GM23338 (cell line): Measurements from ENCODE around the gene PCDHB6. TPM values are rescaled to one million over a fixed set of nuclear protein-coding genes. Genes with fewer than 3 reads are reported as not detected.
"Not testable (repeated sequence)": the region's sequence is repeated elsewhere in the genome, so short reads cannot be mapped to it uniquely, and the experiment has no call there.

Experiments used
- ATAC-seq: fragments of 200-7000 bp; cut with Tn5 transposase; 3 replicates; pipeline ENCODE4 v1.9.1; 2020
- DNase-seq: peaks from one replicate; pipeline ENCODE4 v3.0.0-alpha.2; 2015; ENCODE audit warnings: low spot score
- H2AFZ ChIP-seq: fragments of 200-600 bp; sonication (generic); 2 replicates; pipeline ENCODE4 v1.8.0; 2016; ENCODE audit warnings: antibody characterized with exemption, mild to moderate bottlenecking, moderate library complexity
- H3F3A ChIP-seq: fragments of 200-600 bp; sonication (generic); replicated peaks from 2 replicates; pipeline ENCODE4 v1.8.0; 2017; ENCODE audit warnings: antibody characterized with exemption, mixed run types, low read depth
- H3K27ac ChIP-seq: fragments of 200-600 bp; sonication (generic); 2 replicates; pipeline ENCODE4 v1.6.1; 2016; ENCODE audit warnings: low read depth
- H3K27me3 ChIP-seq: fragments of 200-600 bp; sonication (generic); 2 replicates; pipeline ENCODE4 v1.8.0; 2016; ENCODE audit warnings: mild to moderate bottlenecking, mixed run types, moderate library complexity; ENCODE audit not compliant: insufficient read depth
- H3K36me3 ChIP-seq: fragments of 200-600 bp; sonication (generic); 2 replicates; pipeline ENCODE4 v1.8.0; 2016; ENCODE audit warnings: mild to moderate bottlenecking; ENCODE audit not compliant: insufficient read depth
- H3K4me1 ChIP-seq: fragments of 200-600 bp; sonication (generic); 2 replicates; pipeline ENCODE4 v1.8.0; 2016; ENCODE audit warnings: mild to moderate bottlenecking, moderate library complexity; ENCODE audit not compliant: insufficient read depth
- H3K4me2 ChIP-seq: fragments of 200-600 bp; sonication (generic); 2 replicates; pipeline ENCODE4 v1.7.1; 2017; ENCODE audit warnings: mixed run types
- H3K4me3 ChIP-seq: fragments of 200-600 bp; sonication (generic); 2 replicates; pipeline ENCODE4 v1.6.1; 2016; ENCODE audit warnings: mixed run types
- H3K79me2 ChIP-seq: fragments of 200-600 bp; sonication (generic); replicated peaks from 2 replicates; pipeline ENCODE4 v1.8.0; 2017; ENCODE audit warnings: mild to moderate bottlenecking; ENCODE audit not compliant: insufficient read depth
- H3K9me2 ChIP-seq: fragments of 200-600 bp; sonication (generic); 2 replicates; pipeline ENCODE4 v1.8.0; 2017; ENCODE audit not compliant: insufficient read depth
- H4K20me1 ChIP-seq: fragments of 200-600 bp; sonication (generic); replicated peaks from 2 replicates; pipeline ENCODE4 v1.8.0; 2017; ENCODE audit warnings: mild to moderate bottlenecking; ENCODE audit not compliant: insufficient read depth
- H3K27ac Mint-ChIP-seq: 2 replicates; pipeline ENCODE4 v1.8.0; 2020; ENCODE audit warnings: inconsistent platforms, mild to moderate bottlenecking, moderate library complexity, mixed read lengths
- H3K27me3 Mint-ChIP-seq: 3 replicates; pipeline ENCODE4 v1.8.0; 2022; ENCODE audit warnings: low read depth, mild to moderate bottlenecking, moderate library complexity, mixed read lengths, inconsistent platforms; ENCODE audit not compliant: insufficient read depth, poor library complexity
- H3K36me3 Mint-ChIP-seq: 3 replicates; pipeline ENCODE4 v1.8.0; 2021; ENCODE audit warnings: low read depth, mild to moderate bottlenecking, inconsistent platforms, moderate library complexity, mixed read lengths
- H3K4me1 Mint-ChIP-seq: 3 replicates; pipeline ENCODE4 v1.8.0; 2020; ENCODE audit warnings: mild to moderate bottlenecking, inconsistent platforms, mixed read lengths
- H3K4me3 Mint-ChIP-seq: 3 replicates; pipeline ENCODE4 v1.8.0; 2021; ENCODE audit warnings: moderate library complexity, mild to moderate bottlenecking, inconsistent platforms, mixed read lengths
- H3K9me3 Mint-ChIP-seq: 3 replicates; pipeline ENCODE4 v1.8.0; 2020; ENCODE audit warnings: moderate library complexity, mild to moderate bottlenecking, inconsistent platforms, mixed read lengths
- CREB1 ChIP-seq: fragments of 250-450 bp; sonication (Bioruptor Pico); IDR thresholded peaks from 2 replicates; pipeline ENCODE4 v1.5.0; 2020; ENCODE audit warnings: low read depth, mild to moderate bottlenecking, moderate library complexity
- ETS1 ChIP-seq: IDR thresholded peaks from 2 replicates; pipeline ENCODE4 v1.6.1; 2016; ENCODE audit warnings: antibody characterized with exemption
- EZH2 ChIP-seq: fragments of 200-600 bp; sonication (generic); IDR thresholded peaks from one replicate; pipeline ENCODE4 v1.8.0; 2017; ENCODE audit warnings: antibody characterized with exemption, mild to moderate bottlenecking, low read depth; ENCODE audit not compliant: unreplicated experiment
- EZH2phosphoT487 ChIP-seq: fragments of 200-600 bp; sonication (generic); IDR thresholded peaks from one replicate; pipeline ENCODE4 v1.8.1; 2018; ENCODE audit warnings: antibody characterized with exemption; ENCODE audit not compliant: unreplicated experiment
- JUNB ChIP-seq: IDR thresholded peaks from one replicate; pipeline ENCODE4 v1.6.1; 2016; ENCODE audit warnings: antibody characterized with exemption; ENCODE audit not compliant: unreplicated experiment
- NANOG ChIP-seq: IDR thresholded peaks from 2 replicates; pipeline ENCODE4 v1.6.1; 2016; ENCODE audit warnings: antibody characterized with exemption, borderline replicate concordance
- polyA plus RNA-seq: library from polyadenylated mRNA; unstranded; fragments of >200 nt; fragmentation: Nextera tagmentation; extraction: Ambion mirVana; gene quantifications from 2 replicates; pipeline ENCODE4 v1.2.1, GENCODE V29; 2016
- total RNA-seq: library from RNA; depleted of rRNA; stranded (reverse); fragments of >200 nt; shearing (Covaris generic); gene quantifications from 2 replicates; pipeline ENCODE4 v1.2.3, GENCODE V29; 2014
- TF ChIP-seq, protein P1 (sequence below): IDR thresholded peaks from one replicate; pipeline ENCODE4 v1.6.1; 2018; ENCODE audit warnings: antibody characterized with exemption; ENCODE audit not compliant: unreplicated experiment
- TF ChIP-seq, protein P2 (sequence below): fragments of 250-450 bp; sonication (Bioruptor Pico); IDR thresholded peaks from 2 replicates; pipeline ENCODE4 v1.5.0; 2020; ENCODE audit warnings: mild to moderate bottlenecking, moderate library complexity

The PCDHB6 gene
- total and polyA plus RNA-seq, 2 experiments from 2014 or later: 0.11 to 0.52 TPM

- H3K27me3 Mint-ChIP-seq, H3K4me2 ChIP-seq, H3K27ac ChIP-seq, ATAC-seq, H3F3A ChIP-seq, H4K20me1 ChIP-seq, H2AFZ ChIP-seq, H3K9me2 ChIP-seq, H3K4me3 Mint-ChIP-seq, H3K4me3 ChIP-seq, H3K27ac Mint-ChIP-seq, H3K27me3 ChIP-seq, H3K36me3 ChIP-seq, H3K4me1 ChIP-seq, DNase-seq, H3K4me1 Mint-ChIP-seq: not testable (repeated sequence)
- peaks cover 24% of the 10 kb centered on the region for H3K79me2 ChIP-seq
- H3K36me3 Mint-ChIP-seq: peaks cover 55% of the 10 kb centered on the region
- H3K9me3 Mint-ChIP-seq: peaks cover 54% of the 10 kb centered on the region
These were observed 12.5 kb upstream of the PCDHB6 start for GRCh38 chr5:141137346-141137745.

- Mint-ChIP-seq H3K36me3 (peaks cover 22% of the 10 kb centered on the region), H3K4me1 (no peaks in the 10 kb centered on the region), H3K27me3 (peaks cover 2% of the 10 kb centered on the region), H3K27ac (no peak overlapping the region), H3K4me3 (no peak overlapping the region), H3K9me3 (peaks cover 23% of the 10 kb centered on the region)
- Histone ChIP-seq H3F3A (no peaks in the 10 kb centered on the region), H3K27ac (no peak overlapping the region), H3K4me2 (no peak overlapping the region), H3K4me3 (no peak overlapping the region), H3K79me2 (no peaks in the 10 kb centered on the region), H4K20me1 (no peaks in the 10 kb centered on the region; the same call in 1 of the 2 replicates), H2AFZ (no peak overlapping the region), H3K9me2 (no peaks in the 10 kb centered on the region), H3K4me1 (no peaks in the 10 kb centered on the region), H3K36me3 (no peaks in the 10 kb centered on the region), H3K27me3 (no peaks in the 10 kb centered on the region)
- DNase-seq (no peak), ATAC-seq (no peak)
- TF ChIP-seq EZH2: no peak
- TF ChIP-seq ETS1: no peak
- TF ChIP-seq, protein P1, sequence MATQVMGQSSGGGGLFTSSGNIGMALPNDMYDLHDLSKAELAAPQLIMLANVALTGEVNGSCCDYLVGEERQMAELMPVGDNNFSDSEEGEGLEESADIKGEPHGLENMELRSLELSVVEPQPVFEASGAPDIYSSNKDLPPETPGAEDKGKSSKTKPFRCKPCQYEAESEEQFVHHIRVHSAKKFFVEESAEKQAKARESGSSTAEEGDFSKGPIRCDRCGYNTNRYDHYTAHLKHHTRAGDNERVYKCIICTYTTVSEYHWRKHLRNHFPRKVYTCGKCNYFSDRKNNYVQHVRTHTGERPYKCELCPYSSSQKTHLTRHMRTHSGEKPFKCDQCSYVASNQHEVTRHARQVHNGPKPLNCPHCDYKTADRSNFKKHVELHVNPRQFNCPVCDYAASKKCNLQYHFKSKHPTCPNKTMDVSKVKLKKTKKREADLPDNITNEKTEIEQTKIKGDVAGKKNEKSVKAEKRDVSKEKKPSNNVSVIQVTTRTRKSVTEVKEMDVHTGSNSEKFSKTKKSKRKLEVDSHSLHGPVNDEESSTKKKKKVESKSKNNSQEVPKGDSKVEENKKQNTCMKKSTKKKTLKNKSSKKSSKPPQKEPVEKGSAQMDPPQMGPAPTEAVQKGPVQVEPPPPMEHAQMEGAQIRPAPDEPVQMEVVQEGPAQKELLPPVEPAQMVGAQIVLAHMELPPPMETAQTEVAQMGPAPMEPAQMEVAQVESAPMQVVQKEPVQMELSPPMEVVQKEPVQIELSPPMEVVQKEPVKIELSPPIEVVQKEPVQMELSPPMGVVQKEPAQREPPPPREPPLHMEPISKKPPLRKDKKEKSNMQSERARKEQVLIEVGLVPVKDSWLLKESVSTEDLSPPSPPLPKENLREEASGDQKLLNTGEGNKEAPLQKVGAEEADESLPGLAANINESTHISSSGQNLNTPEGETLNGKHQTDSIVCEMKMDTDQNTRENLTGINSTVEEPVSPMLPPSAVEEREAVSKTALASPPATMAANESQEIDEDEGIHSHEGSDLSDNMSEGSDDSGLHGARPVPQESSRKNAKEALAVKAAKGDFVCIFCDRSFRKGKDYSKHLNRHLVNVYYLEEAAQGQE: no peak
- TF ChIP-seq CREB1 (CRISPR knock-in tag): no peak
- no peak for TF ChIP-seq NANOG
- TF ChIP-seq JUNB: no peak
- TF ChIP-seq, protein P2, sequence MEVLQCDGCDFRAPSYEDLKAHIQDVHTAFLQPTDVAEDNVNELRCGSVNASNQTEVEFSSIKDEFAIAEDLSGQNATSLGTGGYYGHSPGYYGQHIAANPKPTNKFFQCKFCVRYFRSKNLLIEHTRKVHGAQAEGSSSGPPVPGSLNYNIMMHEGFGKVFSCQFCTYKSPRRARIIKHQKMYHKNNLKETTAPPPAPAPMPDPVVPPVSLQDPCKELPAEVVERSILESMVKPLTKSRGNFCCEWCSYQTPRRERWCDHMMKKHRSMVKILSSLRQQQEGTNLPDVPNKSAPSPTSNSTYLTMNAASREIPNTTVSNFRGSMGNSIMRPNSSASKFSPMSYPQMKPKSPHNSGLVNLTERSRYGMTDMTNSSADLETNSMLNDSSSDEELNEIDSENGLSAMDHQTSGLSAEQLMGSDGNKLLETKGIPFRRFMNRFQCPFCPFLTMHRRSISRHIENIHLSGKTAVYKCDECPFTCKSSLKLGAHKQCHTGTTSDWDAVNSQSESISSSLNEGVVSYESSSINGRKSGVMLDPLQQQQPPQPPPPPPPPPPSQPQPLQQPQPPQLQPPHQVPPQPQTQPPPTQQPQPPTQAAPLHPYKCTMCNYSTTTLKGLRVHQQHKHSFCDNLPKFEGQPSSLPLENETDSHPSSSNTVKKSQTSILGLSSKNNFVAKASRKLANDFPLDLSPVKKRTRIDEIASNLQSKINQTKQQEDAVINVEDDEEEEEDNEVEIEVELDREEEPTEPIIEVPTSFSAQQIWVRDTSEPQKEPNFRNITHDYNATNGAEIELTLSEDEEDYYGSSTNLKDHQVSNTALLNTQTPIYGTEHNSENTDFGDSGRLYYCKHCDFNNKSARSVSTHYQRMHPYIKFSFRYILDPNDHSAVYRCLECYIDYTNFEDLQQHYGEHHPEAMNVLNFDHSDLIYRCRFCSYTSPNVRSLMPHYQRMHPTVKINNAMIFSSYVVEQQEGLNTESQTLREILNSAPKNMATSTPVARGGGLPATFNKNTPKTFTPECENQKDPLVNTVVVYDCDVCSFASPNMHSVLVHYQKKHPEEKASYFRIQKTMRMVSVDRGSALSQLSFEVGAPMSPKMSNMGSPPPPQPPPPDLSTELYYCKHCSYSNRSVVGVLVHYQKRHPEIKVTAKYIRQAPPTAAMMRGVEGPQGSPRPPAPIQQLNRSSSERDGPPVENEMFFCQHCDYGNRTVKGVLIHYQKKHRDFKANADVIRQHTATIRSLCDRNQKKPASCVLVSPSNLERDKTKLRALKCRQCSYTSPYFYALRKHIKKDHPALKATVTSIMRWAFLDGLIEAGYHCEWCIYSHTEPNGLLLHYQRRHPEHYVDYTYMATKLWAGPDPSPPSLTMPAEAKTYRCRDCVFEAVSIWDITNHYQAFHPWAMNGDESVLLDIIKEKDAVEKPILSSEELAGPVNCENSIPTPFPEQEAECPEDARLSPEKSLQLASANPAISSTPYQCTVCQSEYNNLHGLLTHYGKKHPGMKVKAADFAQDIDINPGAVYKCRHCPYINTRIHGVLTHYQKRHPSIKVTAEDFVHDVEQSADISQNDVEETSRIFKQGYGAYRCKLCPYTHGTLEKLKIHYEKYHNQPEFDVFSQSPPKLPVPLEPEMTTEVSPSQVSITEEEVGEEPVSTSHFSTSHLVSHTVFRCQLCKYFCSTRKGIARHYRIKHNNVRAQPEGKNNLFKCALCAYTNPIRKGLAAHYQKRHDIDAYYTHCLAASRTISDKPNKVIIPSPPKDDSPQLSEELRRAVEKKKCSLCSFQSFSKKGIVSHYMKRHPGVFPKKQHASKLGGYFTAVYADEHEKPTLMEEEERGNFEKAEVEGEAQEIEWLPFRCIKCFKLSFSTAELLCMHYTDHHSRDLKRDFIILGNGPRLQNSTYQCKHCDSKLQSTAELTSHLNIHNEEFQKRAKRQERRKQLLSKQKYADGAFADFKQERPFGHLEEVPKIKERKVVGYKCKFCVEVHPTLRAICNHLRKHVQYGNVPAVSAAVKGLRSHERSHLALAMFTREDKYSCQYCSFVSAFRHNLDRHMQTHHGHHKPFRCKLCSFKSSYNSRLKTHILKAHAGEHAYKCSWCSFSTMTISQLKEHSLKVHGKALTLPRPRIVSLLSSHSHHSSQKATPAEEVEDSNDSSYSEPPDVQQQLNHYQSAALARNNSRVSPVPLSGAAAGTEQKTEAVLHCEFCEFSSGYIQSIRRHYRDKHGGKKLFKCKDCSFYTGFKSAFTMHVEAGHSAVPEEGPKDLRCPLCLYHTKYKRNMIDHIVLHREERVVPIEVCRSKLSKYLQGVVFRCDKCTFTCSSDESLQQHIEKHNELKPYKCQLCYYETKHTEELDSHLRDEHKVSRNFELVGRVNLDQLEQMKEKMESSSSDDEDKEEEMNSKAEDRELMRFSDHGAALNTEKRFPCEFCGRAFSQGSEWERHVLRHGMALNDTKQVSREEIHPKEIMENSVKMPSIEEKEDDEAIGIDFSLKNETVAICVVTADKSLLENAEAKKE: no peak
- TF ChIP-seq EZH2phosphoT487: no peak
These were observed 551 bp downstream of the PCDHB6 start for GRCh38 chr5:141150224-141150992.
